Fibroblast of lung (primary cell): ENCODE results near the gene NR3C2. TPM values are rescaled to one million over a fixed set of nuclear protein-coding genes. Genes with fewer than 3 reads are reported as not detected.

Source experiments
- DNase-seq, 2 donors: peaks; one replicate each; pipeline versions ENCODE4 v3.0.0 to v3.0.0-alpha.2; 2010; ENCODE audit warnings: low read depth in 2 of 2
- H2AFZ ChIP-seq: 2 replicates; pipeline ENCODE4 v1.5.1; 2012; ENCODE audit warnings: low read length, control low read depth, inconsistent platforms
- H3K27ac ChIP-seq: 2 replicates; pipeline ENCODE4 v1.5.1; 2011; ENCODE audit warnings: low read length, control low read depth; ENCODE audit not compliant: insufficient read depth
- H3K27me3 ChIP-seq: 2 replicates; pipeline ENCODE4 v1.5.1; 2011; ENCODE audit warnings: mild to moderate bottlenecking, low read length; ENCODE audit not compliant: control insufficient read depth, insufficient read depth
- H3K36me3 ChIP-seq: 2 replicates; pipeline ENCODE4 v1.5.1; 2011; ENCODE audit warnings: low read length; ENCODE audit not compliant: control insufficient read depth, insufficient read depth
- H3K4me1 ChIP-seq: 2 replicates; pipeline ENCODE4 v1.5.1; 2011; ENCODE audit warnings: low read length; ENCODE audit not compliant: control insufficient read depth, insufficient read depth; ENCODE audit errors: extremely low read depth
- H3K4me2 ChIP-seq: 2 replicates; pipeline ENCODE4 v1.5.1; 2011; ENCODE audit warnings: low read length, control low read depth; ENCODE audit not compliant: insufficient read depth; ENCODE audit errors: extremely low read depth
- H3K4me3 ChIP-seq, 4 experiments: fragments of 200-600 bp in 1 of 4; sonication (generic) in 1 of 4; replicated peaks in 1 of 4; 2 replicates each; pipeline ENCODE4 v1.5.1; 2011 to 2016; ENCODE audit warnings: low read length in 4 of 4, low read depth in 3 of 4, mild to moderate bottlenecking in 3 of 4, control low read depth in 2 of 4, inconsistent platforms in 1 of 4, mixed read lengths in 1 of 4; ENCODE audit not compliant: insufficient read depth in 1 of 4; ENCODE audit errors: control extremely low read depth in 1 of 4
- H3K79me2 ChIP-seq: 2 replicates; pipeline ENCODE4 v1.5.1; 2012; ENCODE audit warnings: mild to moderate bottlenecking, low read length, inconsistent platforms; ENCODE audit not compliant: control insufficient read depth, insufficient read depth
- H3K9ac ChIP-seq: 2 replicates; pipeline ENCODE4 v1.5.1; 2011; ENCODE audit warnings: mild to moderate bottlenecking, low read length, control low read depth; ENCODE audit not compliant: insufficient read depth
- H3K9me3 ChIP-seq: 2 replicates; pipeline ENCODE4 v1.5.1; 2012; ENCODE audit warnings: low read depth, low read length; ENCODE audit not compliant: control insufficient read depth, insufficient read depth
- H4K20me1 ChIP-seq: 2 replicates; pipeline ENCODE4 v1.5.1; 2011; ENCODE audit warnings: low read length; ENCODE audit not compliant: control insufficient read depth, insufficient read depth; ENCODE audit errors: extremely low read depth
- CTCF ChIP-seq, 2 donors: IDR thresholded peaks in 1 of 2; conservative IDR thresholded peaks in 1 of 2; 1 replicate in 1 of 2; 2 replicates in 1 of 2; pipeline ENCODE4 v1.5.1; 2011 to 2012; ENCODE audit warnings: low read length in 2 of 2, control low read depth in 1 of 2, inconsistent platforms in 1 of 2, low read depth in 1 of 2, mild to moderate bottlenecking in 1 of 2
- EZH2 ChIP-seq: IDR thresholded peaks from 2 replicates; pipeline ENCODE4 v1.5.1; 2012; ENCODE audit warnings: low read length, control low read depth, mild to moderate bottlenecking; ENCODE audit errors: missing control alignments
- polyA plus RNA-seq, 2 donors: library from polyadenylated mRNA; depleted of rRNA in 1 of 2; stranded (reverse) in 1 of 2; unstranded in 1 of 2; fragments of >200 nt; gene quantifications; 2 replicates each; pipeline ENCODE4 v1.2.1, GENCODE V29; 2011 to 2012; ENCODE audit warnings: missing spikeins in 1 of 2
- total RNA-seq: library from RNA; depleted of rRNA; stranded (reverse); fragments of >200 nt; gene quantifications from 2 replicates; pipeline ENCODE4 v1.2.1, GENCODE V29; 2014

Gene NR3C2
- total and polyA plus RNA-seq, 2 donors (not counting 1 experiment from before 2014, with no cell fraction given): 1.9 to 7.4 TPM

GRCh38 chr4:148029781-148030180 is 412.4 kb downstream of the NR3C2 start:
- no peak overlapping the region for H3K9ac ChIP-seq
- no peak overlapping the region for H2AFZ ChIP-seq
- H4K20me1 ChIP-seq: no peaks in the 10 kb centered on the region
- H3K36me3 ChIP-seq: no peaks in the 10 kb centered on the region
- H3K4me1 ChIP-seq: no peaks in the 10 kb centered on the region
- peaks cover 7% of the 10 kb centered on the region for H3K79me2 ChIP-seq
- no peak for DNase-seq
- no peak overlapping the region for H3K27ac ChIP-seq
- no peak overlapping the region for H3K4me3 ChIP-seq
- no peaks in the 10 kb centered on the region for H3K9me3 ChIP-seq
- no peak for TF ChIP-seq EZH2
- TF ChIP-seq CTCF (conservative IDR thresholded peaks at IDR 0.05 in 1 of 2, IDR thresholded peaks at IDR 0.05 in 1 of 2; ENCODE audit: low read depth in 1 of 2, low read length in 2 of 2): no peak
- H3K27me3 ChIP-seq: no peaks in the 10 kb centered on the region
- H3K4me2 ChIP-seq: no peak overlapping the region
